ENCODE measurements around the gene STIM2.

Gene STIM2

GRCh38 chr4:26889356-26889755, 28.7 kb downstream of the STIM2 start:
- H4K20me1 ChIP-seq (ENCODE audit: insufficient read depth, low read length), result no peaks in the 10 kb centered on the region
- H3K9ac ChIP-seq (ENCODE audit: low read length), result no peak overlapping the region
- H3K4me3 ChIP-seq (ENCODE audit: low read depth, low read length, poor library complexity, severe bottlenecking), result no peak overlapping the region
- peaks cover 74% of the 10 kb centered on the region for H3K79me2 ChIP-seq (ENCODE audit: insufficient read depth, low read length)
- H3K9me3 ChIP-seq (ENCODE audit: low read length), result no peaks in the 10 kb centered on the region
- H3K4me1 ChIP-seq (ENCODE audit: insufficient read depth, low read length, severe bottlenecking), result peaks cover 31% of the 10 kb centered on the region
- H3K27ac ChIP-seq (ENCODE audit: low read depth, low read length, poor library complexity, severe bottlenecking), result no peak overlapping the region
- no peak overlapping the region for H3K4me2 ChIP-seq (ENCODE audit: low read length)
- H2AFZ ChIP-seq (ENCODE audit: low read length), result no peak overlapping the region
- peaks cover 12% of the 10 kb centered on the region for H3K36me3 ChIP-seq (ENCODE audit: insufficient read depth, low read length)
- H3F3A ChIP-seq (ENCODE audit: insufficient read depth, low read length), result no peaks in the 10 kb centered on the region
- H3K27me3 ChIP-seq (ENCODE audit: insufficient read depth, low read length), result no peaks in the 10 kb centered on the region
- no peaks in the 10 kb centered on the region for H3K9me2 ChIP-seq (ENCODE audit: low read depth, low read length)
- TF ChIP-seq CTCF (IDR thresholded peaks at IDR 0.05; ENCODE audit: low read length) (no peak), EZH2 (IDR thresholded peaks at IDR 0.05; ENCODE audit: borderline replicate concordance, low read length) (no peak)

GRCh38 chr4:26891054-26891453, 30.4 kb downstream of the STIM2 start:
- no peaks in the 10 kb centered on the region for H4K20me1 ChIP-seq (ENCODE audit: insufficient read depth, low read length)
- no peaks in the 10 kb centered on the region for H3K9me3 ChIP-seq (ENCODE audit: low read length)
- no peak overlapping the region for H3K4me2 ChIP-seq (ENCODE audit: low read length)
- no peak overlapping the region for H3K27ac ChIP-seq (ENCODE audit: low read depth, low read length, poor library complexity, severe bottlenecking)
- peaks cover 12% of the 10 kb centered on the region for H3K36me3 ChIP-seq (ENCODE audit: insufficient read depth, low read length)
- H3K4me3 ChIP-seq (ENCODE audit: low read depth, low read length, poor library complexity, severe bottlenecking), result no peak overlapping the region
- H3K9ac ChIP-seq (ENCODE audit: low read length), result no peak overlapping the region
- H3K79me2 ChIP-seq (ENCODE audit: insufficient read depth, low read length), result peaks cover 77% of the 10 kb centered on the region
- H3K9me2 ChIP-seq (ENCODE audit: low read depth, low read length), result no peaks in the 10 kb centered on the region
- no peak overlapping the region for H2AFZ ChIP-seq (ENCODE audit: low read length)
- TF ChIP-seq CTCF (IDR thresholded peaks at IDR 0.05; ENCODE audit: low read length) (no peak), EZH2 (IDR thresholded peaks at IDR 0.05; ENCODE audit: borderline replicate concordance, low read length) (no peak)
- H3F3A ChIP-seq (ENCODE audit: insufficient read depth, low read length), result no peaks in the 10 kb centered on the region
- no peaks in the 10 kb centered on the region for H3K27me3 ChIP-seq (ENCODE audit: insufficient read depth, low read length)
- peaks cover 14% of the 10 kb centered on the region for H3K4me1 ChIP-seq (ENCODE audit: insufficient read depth, low read length, severe bottlenecking)

- H3K4me2 ChIP-seq (ENCODE audit: low read length), result no peak overlapping the region
- TF ChIP-seq EZH2 (IDR thresholded peaks at IDR 0.05; ENCODE audit: borderline replicate concordance, low read length), result no peak
- no peak for TF ChIP-seq CTCF (IDR thresholded peaks at IDR 0.05; ENCODE audit: low read length)
- no peak overlapping the region for H3K4me3 ChIP-seq (ENCODE audit: low read depth, low read length, poor library complexity, severe bottlenecking)
- no peak overlapping the region for H3K9ac ChIP-seq (ENCODE audit: low read length)
- H3K9me2 ChIP-seq (ENCODE audit: low read depth, low read length), result no peaks in the 10 kb centered on the region
- H3K27ac ChIP-seq (ENCODE audit: low read depth, low read length, poor library complexity, severe bottlenecking), result no peak overlapping the region
- peaks cover 6% of the 10 kb centered on the region for H3K4me1 ChIP-seq (ENCODE audit: insufficient read depth, low read length, severe bottlenecking)
- H2AFZ ChIP-seq (ENCODE audit: low read length), result no peak overlapping the region
- H3K27me3 ChIP-seq (ENCODE audit: insufficient read depth, low read length), result no peaks in the 10 kb centered on the region
- no peaks in the 10 kb centered on the region for H4K20me1 ChIP-seq (ENCODE audit: insufficient read depth, low read length)
- no peaks in the 10 kb centered on the region for H3K9me3 ChIP-seq (ENCODE audit: low read length)
- peaks cover 12% of the 10 kb centered on the region for H3K36me3 ChIP-seq (ENCODE audit: insufficient read depth, low read length)
- no peaks in the 10 kb centered on the region for H3F3A ChIP-seq (ENCODE audit: insufficient read depth, low read length)
- peaks cover 76% of the 10 kb centered on the region for H3K79me2 ChIP-seq (ENCODE audit: insufficient read depth, low read length)
Measured at GRCh38 chr4:26891867-26892266, 31.2 kb downstream of the STIM2 start.

Measured in OCI-LY1 (cell line).